HG03066 (cell line): ENCODE results near the gene NR3C1.

Experiments used
- ATAC-seq: cut with Tn5 transposase; IDR thresholded peaks from one replicate; pipeline ENCODE4 v1.9.1; 2021; ENCODE audit warnings: low read depth; ENCODE audit not compliant: unreplicated experiment

NR3C1 gene

GRCh38 chr5:143427122-143427735, 23.7 kb upstream of the NR3C1 start:
- no peak for ATAC-seq

GRCh38 chr5:143426437-143426991, 23.0 kb upstream of the NR3C1 start:
- ATAC-seq, result peak; percentile 67

- ATAC-seq, result no peak
Observed at GRCh38 chr5:143425835-143426234, 22.3 kb upstream of the NR3C1 start.

- ATAC-seq, result peak; percentile 37
Observed at GRCh38 chr5:143418140-143418866, 14.8 kb upstream of the NR3C1 start.

- no peak for ATAC-seq
Observed at GRCh38 chr5:143417503-143418139, 14.1 kb upstream of the NR3C1 start.

GRCh38 chr5:143416411-143416810, 12.9 kb upstream of the NR3C1 start:
- ATAC-seq, result no peak

GRCh38 chr5:143413958-143414669, 10.6 kb upstream of the NR3C1 start:
- ATAC-seq, result peak; percentile 77

- no peak for ATAC-seq
Observed at GRCh38 chr5:143412661-143413342, 9.3 kb upstream of the NR3C1 start.

- ATAC-seq, result no peak
Observed at GRCh38 chr5:143409926-143410325, 6.4 kb upstream of the NR3C1 start.

- ATAC-seq, result no peak
Observed at GRCh38 chr5:143406408-143406807, 2.9 kb upstream of the NR3C1 start.

- no peak for ATAC-seq
Observed at GRCh38 chr5:143405849-143406098, 2.3 kb upstream of the NR3C1 start.

- peak; percentile 29 for ATAC-seq
Observed at GRCh38 chr5:143405063-143405848, 1.8 kb upstream of the NR3C1 start.

GRCh38 chr5:143404416-143405062, 1.1 kb upstream of the NR3C1 start:
- ATAC-seq, result peak; percentile 20

GRCh38 chr5:143403334-143403592, 223 bp downstream of the NR3C1 start:
- peak; percentile 8 for ATAC-seq

GRCh38 chr5:143402553-143403333, 743 bp downstream of the NR3C1 start:
- ATAC-seq, result no peak

- ATAC-seq, result no peak
Observed at GRCh38 chr5:143402017-143402552, 1.4 kb downstream of the NR3C1 start.

GRCh38 chr5:143401227-143402016, 2.1 kb downstream of the NR3C1 start:
- no peak for ATAC-seq
